ENCODE results near the gene TNFRSF17.
"Not testable (repeated sequence)": the region's sequence is repeated elsewhere in the genome, so short reads cannot be mapped to it uniquely, and the experiment has no call there.

TNFRSF17 gene

GRCh38 chr16:11970292-11970691 lies 5.3 kb downstream of the TNFRSF17 start:
- not testable (repeated sequence) for DNase-seq (ENCODE audit: low read depth in 2 of 2)

GRCh38 chr16:11972128-11972527 lies 7.1 kb downstream of the TNFRSF17 start:
- DNase-seq (ENCODE audit: low read depth in 2 of 2), result no peak

GRCh38 chr16:11973070-11973469 lies 8.1 kb downstream of the TNFRSF17 start:
- DNase-seq (ENCODE audit: low read depth in 2 of 2), result no peak

DNA sequence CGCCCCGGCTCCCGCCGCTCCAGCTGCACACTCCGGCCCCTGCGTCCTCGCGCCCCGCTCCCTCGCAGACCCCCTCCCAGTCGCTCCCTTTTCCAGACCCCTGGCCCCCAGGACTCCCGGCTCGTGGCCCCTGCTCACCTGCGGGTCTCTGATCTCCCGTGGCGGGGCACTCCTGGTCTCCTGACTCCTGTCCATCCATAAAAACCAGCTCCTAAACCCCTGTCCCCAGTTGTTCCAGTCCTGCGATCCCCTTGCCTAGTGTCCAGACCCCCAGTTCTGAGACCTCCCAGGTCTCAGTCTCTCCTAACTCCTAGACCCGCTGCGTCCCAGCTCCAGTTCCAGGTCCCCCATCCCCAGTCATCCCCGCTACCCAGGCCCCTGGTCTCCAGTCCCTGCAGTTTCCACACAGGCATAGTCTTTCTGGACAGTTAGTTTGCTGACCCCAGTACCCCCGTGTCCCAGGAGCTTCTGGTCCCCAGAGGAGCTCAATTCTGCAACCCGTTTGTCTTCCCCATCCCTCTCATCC lies 11.9 kb downstream of the TNFRSF17 start:
- no peak for DNase-seq (ENCODE audit: low read depth in 2 of 2)

DNA sequence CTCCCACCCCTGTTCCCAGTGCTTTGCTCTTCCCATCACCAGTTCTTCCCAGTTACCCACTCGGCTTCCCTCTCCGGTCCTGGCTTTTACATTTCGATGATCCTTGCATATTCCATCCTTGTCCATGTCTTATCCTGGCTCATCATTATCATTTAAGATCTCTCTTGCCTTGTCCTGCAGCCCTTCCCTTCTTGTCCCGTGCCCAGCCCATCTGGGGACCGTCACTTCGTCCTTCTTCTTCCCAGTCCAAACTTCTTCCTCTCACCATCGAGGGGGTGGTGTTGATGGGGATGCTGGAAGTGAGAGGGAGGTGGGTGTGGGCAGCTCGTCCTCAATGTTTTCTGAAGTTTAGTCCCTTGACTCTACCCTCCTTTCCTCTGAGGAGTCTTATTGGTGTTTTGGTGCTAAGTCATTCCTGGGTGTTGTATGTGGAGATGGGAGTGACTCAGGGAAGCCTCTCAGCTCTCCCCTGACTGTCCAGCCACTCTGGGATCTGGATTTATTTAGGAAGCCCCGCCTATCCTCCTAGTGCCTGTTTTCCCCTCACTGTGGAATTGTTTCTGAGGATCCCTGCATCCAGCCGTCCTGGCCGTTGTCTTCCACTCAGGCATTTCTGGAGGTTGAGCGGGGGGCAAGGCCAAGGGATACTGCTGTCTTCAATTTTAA lies 12.5 kb downstream of the TNFRSF17 start:
- no peak for DNase-seq (ENCODE audit: low read depth in 2 of 2)

DNA sequence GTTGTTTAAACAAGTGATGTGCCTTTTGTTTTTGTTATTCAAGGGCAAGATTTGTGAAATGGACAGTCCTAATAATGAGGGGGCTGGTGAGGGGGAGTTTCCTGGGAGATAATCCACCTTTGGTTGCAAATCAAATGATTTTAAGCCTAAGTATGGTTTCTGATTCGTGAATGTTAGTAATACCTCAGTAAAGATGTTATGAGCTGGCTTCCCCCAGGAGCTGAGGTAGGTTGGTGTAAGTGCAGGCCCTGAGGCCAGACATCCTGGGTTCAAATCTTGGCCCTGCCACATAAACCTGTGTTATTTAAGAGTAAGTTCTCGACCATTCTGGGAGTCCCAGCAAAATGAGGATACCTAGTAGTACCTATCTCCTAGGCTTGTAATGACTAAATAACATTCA lies 13.1 kb downstream of the TNFRSF17 start:
- DNase-seq (ENCODE audit: low read depth in 2 of 2), result no peak

- no peak for DNase-seq (ENCODE audit: low read depth in 2 of 2)
These were observed 14.1 kb downstream of the TNFRSF17 start for GRCh38 chr16:11979013-11979672.

GRCh38 chr16:11980136-11980844 lies 15.3 kb downstream of the TNFRSF17 start:
- no peak for DNase-seq (ENCODE audit: low read depth in 2 of 2)

- DNase-seq (ENCODE audit: low read depth in 2 of 2), result no peak
These were observed 20.2 kb downstream of the TNFRSF17 start for GRCh38 chr16:11985250-11985649.

DNA sequence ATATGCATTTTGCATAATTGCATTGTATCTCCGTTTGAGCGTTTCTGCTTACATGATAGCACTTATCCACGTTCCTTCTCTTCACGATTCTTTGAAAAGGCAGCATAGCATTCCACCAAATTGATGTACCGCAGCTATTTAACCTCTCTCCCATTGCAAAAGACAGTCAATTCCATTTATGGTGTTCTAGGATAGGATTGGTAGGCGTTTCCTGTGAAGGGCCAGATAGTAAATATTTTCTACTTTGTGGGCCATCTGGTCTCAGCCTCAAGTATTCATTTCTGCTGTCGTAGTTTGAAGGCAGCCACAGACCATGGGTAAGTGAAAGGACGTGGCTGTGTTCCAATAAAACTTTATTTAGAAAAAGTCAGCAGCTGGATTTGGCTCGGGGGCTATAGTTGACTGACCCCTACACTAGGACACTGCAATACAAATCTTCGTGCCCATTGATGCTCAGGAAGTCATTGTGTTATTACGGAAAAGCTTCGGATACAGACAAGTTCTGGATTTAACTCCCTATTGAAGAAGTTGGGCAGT lies 21.6 kb downstream of the TNFRSF17 start:
- no peak for DNase-seq (ENCODE audit: low read depth in 2 of 2)

- DNase-seq (ENCODE audit: low read depth in 2 of 2), result no peak
These were observed 23.4 kb downstream of the TNFRSF17 start for GRCh38 chr16:11988258-11988978.

- no peak for DNase-seq (ENCODE audit: low read depth in 2 of 2)
These were observed 25.8 kb downstream of the TNFRSF17 start for GRCh38 chr16:11990702-11991390.

GRCh38 chr16:11992008-11992584 lies 27.1 kb downstream of the TNFRSF17 start:
- DNase-seq (ENCODE audit: low read depth in 2 of 2), result no peak

- no peak for DNase-seq (ENCODE audit: low read depth in 2 of 2)
These were observed 27.8 kb downstream of the TNFRSF17 start for GRCh38 chr16:11992586-11993524.

DNA sequence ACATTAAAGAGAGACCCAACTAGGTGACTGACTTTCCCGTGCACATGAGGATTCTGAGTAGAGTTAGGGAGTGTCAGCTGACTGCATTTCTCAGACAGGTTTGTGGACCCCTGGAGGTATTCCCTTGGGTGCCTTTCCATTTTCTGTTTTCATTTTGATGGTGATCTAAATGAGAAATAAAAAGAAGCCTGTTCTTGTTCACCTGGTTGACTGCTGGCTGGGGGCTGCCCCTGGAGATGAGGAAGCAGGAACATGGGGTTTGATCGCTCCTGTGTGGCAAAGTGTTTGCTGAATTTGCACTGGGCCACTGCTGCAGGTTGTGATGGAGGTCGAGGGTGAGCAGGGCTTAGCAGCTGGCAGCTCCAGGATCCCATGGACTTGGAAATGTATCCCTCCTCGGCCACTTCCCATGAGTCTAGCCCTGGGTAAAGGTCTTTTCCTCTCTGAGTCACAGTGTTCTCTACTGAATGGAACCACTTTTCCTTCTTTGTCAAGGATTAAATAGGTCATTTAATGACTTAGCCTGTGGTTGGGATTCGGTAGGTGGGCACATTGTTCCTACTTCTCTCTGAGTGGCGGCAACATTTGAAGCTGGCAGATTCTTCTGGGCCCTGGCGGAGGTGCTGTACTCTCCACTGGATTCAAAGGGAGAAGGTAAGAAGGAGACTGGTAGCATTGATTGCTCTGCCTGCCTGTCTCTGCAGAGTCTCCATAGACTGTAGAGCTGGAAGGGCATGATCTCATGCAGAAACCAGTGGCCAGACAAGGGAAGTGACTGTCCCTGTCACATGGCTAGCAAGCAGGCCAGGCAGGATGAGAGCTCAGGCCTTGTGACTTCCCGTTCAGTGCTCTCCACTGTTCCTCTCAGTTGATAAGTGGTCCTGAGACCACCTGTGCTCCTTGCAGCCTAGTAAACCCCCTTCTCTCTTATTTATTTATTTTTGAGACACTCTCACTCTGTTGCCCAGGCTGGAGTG lies 29.4 kb downstream of the TNFRSF17 start:
- DNase-seq (ENCODE audit: low read depth in 2 of 2), result no peak

DNA sequence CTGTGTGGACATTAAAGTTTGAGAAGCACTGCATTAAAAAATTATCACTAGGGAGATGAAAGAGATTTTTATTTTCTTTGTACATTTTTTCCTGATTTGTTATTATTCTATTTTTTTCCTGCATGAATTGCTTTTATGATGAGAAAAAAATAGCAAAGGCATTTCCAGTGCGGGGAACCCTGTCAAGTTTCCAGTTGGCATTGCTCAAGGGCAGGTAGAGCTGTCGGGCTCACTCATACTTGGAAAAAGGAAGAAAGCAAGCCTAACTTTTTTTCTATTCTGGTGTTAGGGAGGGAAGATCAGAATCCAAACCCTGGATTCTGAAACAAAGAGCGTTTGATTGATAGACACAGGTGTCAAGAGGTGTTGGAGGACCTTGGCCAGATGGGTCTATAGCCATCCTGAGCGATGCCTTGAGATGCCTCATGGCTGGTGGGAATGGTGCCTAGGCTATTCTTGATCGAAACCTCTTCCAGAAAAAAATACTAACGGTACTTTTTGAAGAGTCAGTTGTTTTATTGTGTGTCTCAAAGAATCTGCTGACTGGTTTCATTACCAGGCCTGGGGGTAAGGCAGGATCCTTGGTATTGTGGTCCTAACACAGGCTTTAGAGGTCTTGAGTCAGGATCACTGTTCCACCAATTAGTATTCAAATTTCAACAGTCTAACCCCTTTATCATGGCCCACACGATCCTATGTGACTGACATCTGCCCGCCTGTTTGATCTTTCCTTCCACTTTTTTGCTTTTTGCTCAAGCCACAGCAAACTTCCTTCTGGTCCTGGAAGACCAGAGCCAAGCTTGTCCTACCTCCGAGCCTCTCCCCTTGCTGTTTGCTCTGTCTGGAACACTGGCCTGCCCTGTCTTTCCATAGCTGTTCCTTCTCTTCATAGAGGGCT lies 31.7 kb downstream of the TNFRSF17 start:
- DNase-seq (ENCODE audit: low read depth in 2 of 2), result no peak

GRCh38 chr16:12000032-12000431 lies 35.0 kb downstream of the TNFRSF17 start:
- no peak for DNase-seq (ENCODE audit: low read depth in 2 of 2)
